Small intestine (tissue), 7 donors: Measurements from ENCODE around the gene MNX1. TPM values are rescaled to one million over a fixed set of nuclear protein-coding genes. Genes with fewer than 3 reads are reported as not detected.

Experiments used
- DNase-seq, 2 donors: peaks; one replicate each; pipeline versions ENCODE4 v3.0.0 to v3.0.0-alpha.2; 2013
- FAIRE-seq: peaks from 2 replicates; lab custom pipeline; 2012; peaks lifted over from hg19 to GRCh38; lab: Jason Lieb, UNC
- H3K27ac ChIP-seq, 3 donors: one replicate each; pipeline ENCODE4 v1.5.1; 2013; ENCODE audit warnings: low read length in 2 of 3, mild to moderate bottlenecking in 2 of 3, control low read depth in 1 of 3, inconsistent platforms in 1 of 3, low read depth in 1 of 3, moderate library complexity in 1 of 3
- H3K27me3 ChIP-seq, 3 donors: one replicate each; pipeline ENCODE4 v1.6.1; 2013; ENCODE audit warnings: low read length in 3 of 3, inconsistent platforms in 1 of 3; ENCODE audit not compliant: control insufficient read depth in 3 of 3, insufficient read depth in 3 of 3
- H3K36me3 ChIP-seq, 3 donors: one replicate each; pipeline ENCODE4 v1.6.1; 2013; ENCODE audit warnings: low read length in 3 of 3, inconsistent platforms in 1 of 3, low read depth in 1 of 3, mild to moderate bottlenecking in 1 of 3, moderate library complexity in 1 of 3; ENCODE audit not compliant: control insufficient read depth in 3 of 3, insufficient read depth in 2 of 3
- H3K4me1 ChIP-seq, 3 donors: one replicate each; pipeline ENCODE4 v1.6.1; 2013; ENCODE audit warnings: low read length in 2 of 3, inconsistent platforms in 1 of 3, low read depth in 1 of 3, mild to moderate bottlenecking in 1 of 3, moderate library complexity in 1 of 3; ENCODE audit not compliant: control insufficient read depth in 3 of 3, insufficient read depth in 2 of 3
- H3K4me3 ChIP-seq, 3 donors: one replicate each; pipeline ENCODE4 v1.5.1; 2013; ENCODE audit warnings: low read length in 3 of 3, control low read depth in 1 of 3, inconsistent platforms in 1 of 3, low read depth in 1 of 3, mild to moderate bottlenecking in 1 of 3, moderate library complexity in 1 of 3
- H3K9me3 ChIP-seq, 2 donors: one replicate each; pipeline ENCODE4 v1.6.1; 2013; ENCODE audit warnings: low read depth in 1 of 2, low read length in 1 of 2; ENCODE audit not compliant: control insufficient read depth in 2 of 2, insufficient read depth in 1 of 2
- WGBS, 3 donors: extraction: QIAGEN DNeasy Blood & Tissue Kit; methylation state at CpG; one replicate each; pipeline ENCODE4 v1.1.7; 2013; 5-methylcytosine and 5-hydroxymethylcytosine counted together
- polyA plus RNA-seq, 4 donors: library from polyadenylated mRNA; stranded (reverse) in 3 of 4; unstranded in 1 of 4; fragments of 200-250 nt in 3 of 4; fragments of 120-200 nt in 1 of 4; gene quantifications; one replicate each; pipeline versions ENCODE4 v1.2.1 to v1.2.3, GENCODE V29; 2013
- donor health status: healthy with polysubstance abuse.
- donor health status: control.
- donor health status: control.
- donor health status: Bipolar disorder and iron deficiency.
- donor health status: healthy.

MNX1 gene
- polyA plus RNA-seq, 4 donors = 3.5 to 17.3 (median 9.2) TPM

- Histone ChIP-seq H3K27ac (peak overlapping the region; percentile 52 to 78 (median 75)), H3K27me3 (peaks cover 0 to 49% (median 40%) of the 10 kb centered on the region in 3 donors), H3K36me3 (peaks cover 0 to 26% (median 0%) of the 10 kb centered on the region in 3 donors), H3K4me1 (peaks cover 12 to 48% (median 12%) of the 10 kb centered on the region in 3 donors), H3K4me3 (no peak overlapping the region), H3K9me3 (peaks cover 0 to 14% of the 10 kb centered on the region in 2 donors)
- DNase-seq = peak; percentile 94 to 96
- 9 to 17% (median 16%) methylated on average over 47 to 60 of the region's 60 CpGs for WGBS, 3 donors
- no peak for FAIRE-seq
Observed at GRCh38 chr7:157003756-157004520, 6.5 kb downstream of the MNX1 start.

- no peak for DNase-seq
- no peak for FAIRE-seq
- H3K9me3 ChIP-seq = peaks cover 0 to 14% of the 10 kb centered on the region in 2 donors
- peaks cover 0 to 24% (median 0%) of the 10 kb centered on the region in 3 donors for H3K36me3 ChIP-seq
- peak overlapping the region in 1 of 3 donors; percentile 17 for H3K4me3 ChIP-seq
- H3K27ac ChIP-seq = peak overlapping the region; percentile 24 to 78 (median 76)
- WGBS, 3 donors = 7 to 22% (median 11%) methylated on average over 6 of the region's 6 CpGs
- peaks cover 0 to 47% (median 40%) of the 10 kb centered on the region in 3 donors for H3K27me3 ChIP-seq
- peaks cover 12 to 51% (median 12%) of the 10 kb centered on the region in 3 donors for H3K4me1 ChIP-seq
Observed at GRCh38 chr7:157003445-157003755, 7.1 kb downstream of the MNX1 start.

GRCh38 chr7:157002819-157003421 is 7.5 kb downstream of the MNX1 start:
- Histone ChIP-seq H3K36me3 (peaks cover 0 to 24% (median 0%) of the 10 kb centered on the region in 3 donors), H3K4me1 (peaks cover 12 to 49% (median 12%) of the 10 kb centered on the region in 3 donors), H3K4me3 (peak overlapping the region in 1 of 3 donors; percentile 17), H3K27me3 (peaks cover 0 to 43% (median 40%) of the 10 kb centered on the region in 3 donors), H3K9me3 (peaks cover 0 to 14% of the 10 kb centered on the region in 2 donors), H3K27ac (peak overlapping the region; percentile 24 to 78 (median 76))
- FAIRE-seq (no peak), DNase-seq (peak; percentile 48 to 67)
- WGBS, 3 donors = 11 to 16% (median 16%) methylated on average over 47 of the region's 47 CpGs

- no peak overlapping the region for H3K4me3 ChIP-seq
- no peak for FAIRE-seq
- peaks cover 0 to 24% (median 0%) of the 10 kb centered on the region in 3 donors for H3K36me3 ChIP-seq
- peaks cover 0 to 41% (median 39%) of the 10 kb centered on the region in 3 donors for H3K27me3 ChIP-seq
- H3K27ac ChIP-seq = no peak overlapping the region
- WGBS, 3 donors = 31 to 72% (median 52%) methylated on average over 29 to 32 of the region's 32 CpGs
- H3K9me3 ChIP-seq = peaks cover 0 to 16% of the 10 kb centered on the region in 2 donors
- H3K4me1 ChIP-seq = peaks cover 12 to 46% (median 12%) of the 10 kb centered on the region in 3 donors
- no peak for DNase-seq
Observed at GRCh38 chr7:157001920-157002818, 8.3 kb downstream of the MNX1 start.

GRCh38 chr7:157000741-157001653 is 9.5 kb downstream of the MNX1 start:
- H3K9me3 ChIP-seq = peaks cover 0 to 16% of the 10 kb centered on the region in 2 donors
- 28 to 44% (median 40%) methylated on average over 24 to 25 of the region's 25 CpGs for WGBS, 3 donors
- peaks cover 0 to 37% (median 33%) of the 10 kb centered on the region in 3 donors for H3K27me3 ChIP-seq
- H3K4me3 ChIP-seq = peak overlapping the region; percentile 18 to 86 (median 44)
- H3K27ac ChIP-seq = peak overlapping the region in 2 of 3 donors; percentile 14 to 17
- H3K4me1 ChIP-seq = peaks cover 12 to 37% (median 12%) of the 10 kb centered on the region in 3 donors
- H3K36me3 ChIP-seq = peaks cover 0 to 20% (median 0%) of the 10 kb centered on the region in 3 donors
- no peak for FAIRE-seq
- peak in 1 of 2 donors; percentile 48 for DNase-seq

GRCh38 chr7:156999958-157000726 is 10.3 kb downstream of the MNX1 start:
- Histone ChIP-seq H3K36me3 (peaks cover 0 to 15% (median 0%) of the 10 kb centered on the region in 3 donors), H3K27me3 (peaks cover 0 to 34% (median 29%) of the 10 kb centered on the region in 3 donors), H3K27ac (peak overlapping the region in 2 of 3 donors; percentile 47 to 56), H3K4me3 (peak overlapping the region; percentile 45 to 86 (median 54)), H3K4me1 (peaks cover 7 to 33% (median 12%) of the 10 kb centered on the region in 3 donors), H3K9me3 (peaks cover 0 to 14% of the 10 kb centered on the region in 2 donors)
- FAIRE-seq (no peak), DNase-seq (peak; percentile 66 to 71)
- WGBS, 3 donors = 1% methylated on average over 48 to 75 of the region's 75 CpGs
